Measurements from ENCODE around the gene UBTD2.
A peak's percentile ranks its signal among the peaks of the same experiment; 100 is the strongest.
"Not testable (repeated sequence)": the region's sequence is repeated elsewhere in the genome, so short reads cannot be mapped to it uniquely, and the experiment has no call there.

The UBTD2 gene, protein sequence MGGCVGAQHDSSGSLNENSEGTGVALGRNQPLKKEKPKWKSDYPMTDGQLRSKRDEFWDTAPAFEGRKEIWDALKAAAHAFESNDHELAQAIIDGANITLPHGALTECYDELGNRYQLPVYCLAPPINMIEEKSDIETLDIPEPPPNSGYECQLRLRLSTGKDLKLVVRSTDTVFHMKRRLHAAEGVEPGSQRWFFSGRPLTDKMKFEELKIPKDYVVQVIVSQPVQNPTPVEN

DNA sequence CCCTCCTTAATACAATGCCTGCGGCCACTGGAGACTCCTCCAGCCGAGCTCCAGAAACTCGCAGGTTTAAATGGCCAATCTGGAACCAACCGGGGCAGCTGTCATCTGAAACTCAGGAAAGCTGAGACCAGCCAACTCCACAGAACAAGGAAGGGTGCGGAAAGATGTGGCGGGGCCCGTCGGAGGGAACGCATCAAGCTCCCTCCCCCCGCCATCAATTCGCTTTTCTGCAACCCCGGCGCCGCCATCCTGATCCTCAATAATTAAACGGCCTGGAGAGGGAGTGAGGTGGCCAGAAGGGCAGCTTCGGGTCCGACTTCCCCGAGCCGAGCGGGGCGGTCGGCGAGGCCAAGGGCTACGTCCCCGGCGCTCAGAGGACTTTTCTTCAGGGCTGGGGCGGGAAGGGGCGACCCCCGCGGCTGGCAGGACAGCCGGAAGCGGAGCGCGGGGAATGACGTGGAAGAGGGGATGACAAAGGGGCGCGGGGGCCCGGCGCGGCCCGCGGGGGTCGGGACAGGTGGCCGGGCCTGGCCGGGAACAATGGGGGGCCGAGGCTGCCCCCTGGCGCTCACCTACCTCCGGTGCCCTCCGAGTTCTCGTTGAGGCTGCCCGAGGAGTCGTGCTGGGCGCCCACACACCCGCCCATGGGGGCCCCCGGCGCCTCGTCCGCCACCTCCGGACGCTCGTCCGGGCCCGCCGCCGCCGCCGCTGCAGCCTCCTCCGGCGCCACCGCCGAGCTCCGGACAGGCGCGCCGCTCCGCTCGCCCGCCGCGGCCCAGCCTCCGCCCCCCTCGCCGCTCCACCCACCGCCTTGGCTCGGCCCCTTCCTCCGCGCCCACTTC, at the start of gene UBTD2:
Gene UBTD2 (minus strand): TSS at position 745 of the 842 bp plus-strand sequence. CDS start 99 bp downstream, at position 646.
- DNase-seq (ENCODE audit: low read depth): peak; percentile 87
- H3K4me3 ChIP-seq (ENCODE audit: low read depth, low read length): peak within 1 kb of the TSS; percentile 90
- TF ChIP-seq, protein P1, sequence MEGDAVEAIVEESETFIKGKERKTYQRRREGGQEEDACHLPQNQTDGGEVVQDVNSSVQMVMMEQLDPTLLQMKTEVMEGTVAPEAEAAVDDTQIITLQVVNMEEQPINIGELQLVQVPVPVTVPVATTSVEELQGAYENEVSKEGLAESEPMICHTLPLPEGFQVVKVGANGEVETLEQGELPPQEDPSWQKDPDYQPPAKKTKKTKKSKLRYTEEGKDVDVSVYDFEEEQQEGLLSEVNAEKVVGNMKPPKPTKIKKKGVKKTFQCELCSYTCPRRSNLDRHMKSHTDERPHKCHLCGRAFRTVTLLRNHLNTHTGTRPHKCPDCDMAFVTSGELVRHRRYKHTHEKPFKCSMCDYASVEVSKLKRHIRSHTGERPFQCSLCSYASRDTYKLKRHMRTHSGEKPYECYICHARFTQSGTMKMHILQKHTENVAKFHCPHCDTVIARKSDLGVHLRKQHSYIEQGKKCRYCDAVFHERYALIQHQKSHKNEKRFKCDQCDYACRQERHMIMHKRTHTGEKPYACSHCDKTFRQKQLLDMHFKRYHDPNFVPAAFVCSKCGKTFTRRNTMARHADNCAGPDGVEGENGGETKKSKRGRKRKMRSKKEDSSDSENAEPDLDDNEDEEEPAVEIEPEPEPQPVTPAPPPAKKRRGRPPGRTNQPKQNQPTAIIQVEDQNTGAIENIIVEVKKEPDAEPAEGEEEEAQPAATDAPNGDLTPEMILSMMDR (IDR thresholded peaks at IDR 0.05; ENCODE audit: insufficient read depth, low read depth, low read length, missing control alignments): peak; percentile 55

DNA sequence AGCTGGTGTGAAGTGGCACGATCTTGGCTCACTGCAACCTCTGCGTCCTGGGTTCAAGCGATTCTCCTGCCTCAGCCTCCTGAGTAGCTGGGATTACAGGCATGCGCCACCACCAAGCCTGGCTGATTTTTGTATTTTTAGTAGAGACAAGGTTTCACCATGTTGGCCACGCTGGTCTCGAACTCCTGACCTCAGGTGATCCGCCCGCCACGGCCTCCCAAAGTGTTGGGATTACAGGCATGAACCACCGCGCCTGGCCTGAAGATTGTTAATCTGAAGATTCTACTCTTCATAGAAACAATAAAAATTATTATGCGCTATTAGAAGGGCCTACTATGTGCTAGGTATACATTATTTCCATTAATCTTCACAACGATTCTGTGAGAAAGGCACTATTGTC, 43.3 kb upstream of the UBTD2 start:
- not testable (repeated sequence) for DNase-seq (ENCODE audit: low read depth)

DNA sequence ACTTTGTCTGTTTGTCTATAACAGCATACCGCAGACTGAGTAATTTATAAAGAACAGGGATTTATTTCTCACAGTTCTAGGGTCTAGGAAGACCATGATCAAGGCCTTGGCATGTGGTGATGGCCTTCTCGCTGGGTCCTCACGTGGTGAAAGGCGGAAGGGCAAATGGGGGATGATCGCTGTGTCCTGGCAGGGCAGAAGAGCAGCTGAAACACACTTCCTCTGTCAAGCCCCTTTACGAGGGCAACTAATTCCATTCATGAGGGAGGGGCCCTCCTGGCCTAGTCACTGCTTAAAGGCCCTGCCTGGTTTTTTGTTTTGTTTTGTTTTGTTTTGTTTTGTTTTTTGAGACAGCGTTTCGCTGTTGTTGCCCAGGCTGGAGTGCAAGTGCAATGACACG, 41.9 kb upstream of the UBTD2 start:
- DNase-seq (ENCODE audit: low read depth): no peak
- TF ChIP-seq, protein P1 (IDR thresholded peaks at IDR 0.05; ENCODE audit: insufficient read depth, low read depth, low read length, missing control alignments): no peak
- H3K4me3 ChIP-seq (ENCODE audit: low read depth, low read length): no peak overlapping the region

More for the DNA sequence above, 43.3 kb upstream of the UBTD2 start:
- not testable (repeated sequence) for H3K4me3 ChIP-seq (ENCODE audit: low read depth, low read length)

DNA sequence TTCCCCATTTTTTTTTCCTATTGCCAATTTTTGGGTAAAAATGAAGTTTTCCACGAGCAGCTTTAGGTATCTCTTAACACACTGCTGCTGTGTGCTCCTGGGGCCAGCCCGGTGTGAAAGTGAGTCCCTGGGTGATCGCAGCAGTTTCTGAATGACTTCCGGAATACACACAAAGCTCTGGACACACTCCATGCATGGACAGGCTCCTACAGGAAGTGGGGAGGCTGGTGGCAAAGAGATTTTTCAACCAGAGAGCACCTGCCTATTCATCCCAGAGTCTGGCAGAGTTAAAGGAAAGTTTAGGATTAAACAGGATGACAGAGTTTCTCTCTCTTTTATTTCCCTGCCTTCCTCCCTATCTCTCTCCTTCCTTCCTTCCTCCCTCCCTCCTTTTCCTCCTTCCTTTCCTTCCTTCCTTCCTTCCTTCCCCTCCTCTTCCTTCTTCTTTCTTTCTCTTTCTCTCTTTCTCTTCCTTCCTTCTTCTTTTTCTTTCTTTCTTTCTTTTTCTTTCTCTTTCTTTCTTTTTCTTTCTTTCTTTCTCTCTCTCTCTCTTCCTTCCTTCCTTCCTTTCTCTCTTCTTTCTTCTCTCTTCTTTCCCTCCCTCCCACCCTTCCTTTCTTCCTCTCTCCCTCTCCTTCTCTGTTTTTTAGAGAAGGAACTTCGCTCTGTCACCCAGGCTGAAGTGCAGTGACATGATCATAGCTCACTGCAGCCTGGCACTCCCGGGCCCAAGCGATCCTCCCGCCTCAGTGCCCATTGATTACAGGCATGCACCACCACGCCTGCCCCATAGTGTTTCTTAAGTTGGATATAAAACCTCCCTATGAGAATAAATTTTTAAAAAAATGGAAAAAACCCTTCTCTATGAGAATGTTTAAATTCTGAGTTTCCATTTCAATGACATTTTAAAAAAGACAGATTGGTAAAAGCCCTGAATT, 38.7 kb upstream of the UBTD2 start:
- TF ChIP-seq, protein P1 (IDR thresholded peaks at IDR 0.05; ENCODE audit: insufficient read depth, low read depth, low read length, missing control alignments): no peak
- 0 out of 2 replicates have a peak overlapping the region, but pooled peaks have one; percentile 1 for H3K4me3 ChIP-seq (ENCODE audit: low read depth, low read length)
- DNase-seq (ENCODE audit: low read depth): peak; percentile 90

DNA sequence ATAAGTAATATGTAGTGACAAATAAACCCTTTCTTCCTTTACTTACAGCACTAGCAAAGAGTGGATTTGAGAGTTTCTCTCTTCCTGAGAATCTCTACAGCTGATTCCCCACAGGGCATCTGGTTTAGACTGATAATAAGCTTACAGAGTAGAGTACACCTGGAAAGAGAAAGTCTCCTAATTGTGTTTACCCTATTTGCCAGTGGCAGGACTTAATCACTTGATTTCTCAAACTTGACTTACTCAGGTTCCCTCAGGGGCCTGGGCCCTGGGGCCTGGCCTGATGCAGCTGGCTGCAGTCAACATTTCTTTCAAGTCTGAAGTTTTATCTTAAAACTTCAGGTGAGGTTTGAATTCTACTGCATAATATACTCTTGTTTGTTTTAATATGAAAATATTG, 38.0 kb upstream of the UBTD2 start:
- no peak overlapping the region for H3K4me3 ChIP-seq (ENCODE audit: low read depth, low read length)
- TF ChIP-seq, protein P1 (IDR thresholded peaks at IDR 0.05; ENCODE audit: insufficient read depth, low read depth, low read length, missing control alignments): no peak
- DNase-seq (ENCODE audit: low read depth): peak; percentile 42

DNA sequence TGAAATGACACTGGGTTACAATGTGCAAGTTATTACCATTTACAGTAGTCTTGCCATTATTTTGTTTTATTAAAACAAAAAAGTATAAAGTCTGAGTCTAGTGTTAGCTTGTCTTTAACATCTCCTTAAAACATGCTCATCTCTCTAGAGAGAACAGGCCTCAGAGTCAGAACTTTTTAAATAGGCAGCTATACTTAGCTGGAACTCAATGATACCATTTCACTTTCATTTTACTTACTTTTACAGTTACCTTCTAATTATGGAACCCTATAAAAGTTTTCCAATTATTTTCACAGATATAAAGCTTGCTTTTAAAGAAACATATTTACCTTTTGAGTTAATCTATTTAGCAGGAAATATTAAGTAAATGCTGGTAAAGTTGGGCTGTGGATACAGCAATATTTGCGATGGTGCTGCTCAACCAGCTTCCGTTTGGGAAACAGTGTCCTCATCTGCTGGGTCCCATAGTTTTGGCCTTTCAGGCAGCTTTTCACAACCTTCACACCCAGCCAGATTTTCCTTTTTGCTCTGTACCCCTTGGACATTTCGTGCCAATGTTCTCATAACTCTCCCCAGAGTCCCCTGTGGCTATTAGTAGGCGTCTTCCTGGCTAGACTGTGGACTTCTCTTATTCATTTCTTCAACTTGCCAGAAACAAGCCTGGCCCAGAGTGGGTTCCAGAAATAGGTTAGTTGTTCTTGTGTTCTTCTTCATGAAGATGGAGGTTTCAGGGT, 36.3 kb upstream of the UBTD2 start:
- DNase-seq (ENCODE audit: low read depth): peak; percentile 68
- TF ChIP-seq, protein P1 (IDR thresholded peaks at IDR 0.05; ENCODE audit: insufficient read depth, low read depth, low read length, missing control alignments): no peak
- H3K4me3 ChIP-seq (ENCODE audit: low read depth, low read length): peak overlapping the region; percentile 52

Measured in GM12865 (cell line).